OCI-M2 (cell line): Measurements from ENCODE around the gene SHB.
"Not testable (repeated sequence)": the region's sequence is repeated elsewhere in the genome, so short reads cannot be mapped to it uniquely, and the experiment has no call there.

Source experiments
- DNase-seq: peaks from one replicate; lab custom pipeline; 2025; ENCODE audit not compliant: unreplicated experiment; lab: John Stamatoyannopoulos, UW

SHB gene

DNA sequence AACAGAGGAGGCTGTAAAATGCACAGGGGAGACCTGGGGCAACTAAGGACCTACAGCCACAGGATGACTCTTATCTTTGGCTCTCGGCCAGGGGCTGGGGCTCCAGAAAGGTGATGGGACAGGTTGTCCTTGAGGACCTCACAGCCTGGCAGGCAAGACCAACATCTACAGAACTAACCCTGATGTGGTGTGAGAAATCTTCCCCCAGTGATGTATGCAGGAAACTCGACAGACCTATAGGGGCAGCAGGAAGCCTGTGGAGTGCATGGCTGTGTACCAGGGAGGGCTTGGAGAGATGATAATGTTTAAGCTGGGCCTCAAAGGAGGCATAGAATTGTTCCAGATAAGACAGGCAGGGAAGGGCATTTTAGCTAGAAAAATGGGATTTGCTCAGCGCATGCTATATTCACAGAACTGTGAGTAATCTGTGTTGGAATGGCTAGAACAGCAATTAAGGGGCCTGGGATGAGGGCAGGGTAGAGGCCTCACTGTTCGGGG is 96.6 kb downstream of the SHB start:
- no peak for DNase-seq

DNA sequence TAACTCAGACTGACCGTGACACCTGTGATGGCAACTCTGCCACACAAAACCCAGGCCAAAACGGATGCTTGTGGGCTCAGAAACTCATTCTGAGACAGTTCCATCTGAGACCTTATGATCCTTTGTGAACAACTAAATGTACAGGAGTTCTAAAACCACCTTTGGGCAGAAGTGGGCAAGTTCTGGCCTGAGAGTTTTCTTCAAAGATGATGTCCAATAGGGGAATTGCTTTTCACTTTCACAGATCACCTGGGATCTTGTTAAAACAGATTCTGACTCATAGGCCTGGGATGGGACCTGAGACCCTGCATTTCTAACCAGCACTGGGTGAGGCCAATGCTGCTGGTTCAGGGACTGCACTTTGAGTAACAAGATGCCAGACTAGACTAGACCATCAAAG is 97.3 kb downstream of the SHB start:
- no peak for DNase-seq

DNA sequence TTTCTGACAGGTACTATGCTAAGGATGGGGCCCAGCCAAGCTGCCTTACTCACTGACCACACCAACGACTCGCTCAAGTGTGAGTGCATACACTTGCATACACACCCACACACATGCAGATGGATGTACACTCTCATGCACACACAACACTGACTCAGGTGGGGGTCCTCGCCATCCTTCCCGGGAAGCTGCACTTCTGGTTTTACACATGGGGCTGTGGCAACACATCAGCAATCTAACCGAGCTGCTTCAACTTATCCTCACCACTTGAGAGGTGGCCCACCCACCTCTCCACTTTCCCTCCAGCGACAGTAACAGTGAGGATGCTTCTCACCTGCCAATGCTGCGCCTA is 97.9 kb downstream of the SHB start:
- no peak for DNase-seq

DNA sequence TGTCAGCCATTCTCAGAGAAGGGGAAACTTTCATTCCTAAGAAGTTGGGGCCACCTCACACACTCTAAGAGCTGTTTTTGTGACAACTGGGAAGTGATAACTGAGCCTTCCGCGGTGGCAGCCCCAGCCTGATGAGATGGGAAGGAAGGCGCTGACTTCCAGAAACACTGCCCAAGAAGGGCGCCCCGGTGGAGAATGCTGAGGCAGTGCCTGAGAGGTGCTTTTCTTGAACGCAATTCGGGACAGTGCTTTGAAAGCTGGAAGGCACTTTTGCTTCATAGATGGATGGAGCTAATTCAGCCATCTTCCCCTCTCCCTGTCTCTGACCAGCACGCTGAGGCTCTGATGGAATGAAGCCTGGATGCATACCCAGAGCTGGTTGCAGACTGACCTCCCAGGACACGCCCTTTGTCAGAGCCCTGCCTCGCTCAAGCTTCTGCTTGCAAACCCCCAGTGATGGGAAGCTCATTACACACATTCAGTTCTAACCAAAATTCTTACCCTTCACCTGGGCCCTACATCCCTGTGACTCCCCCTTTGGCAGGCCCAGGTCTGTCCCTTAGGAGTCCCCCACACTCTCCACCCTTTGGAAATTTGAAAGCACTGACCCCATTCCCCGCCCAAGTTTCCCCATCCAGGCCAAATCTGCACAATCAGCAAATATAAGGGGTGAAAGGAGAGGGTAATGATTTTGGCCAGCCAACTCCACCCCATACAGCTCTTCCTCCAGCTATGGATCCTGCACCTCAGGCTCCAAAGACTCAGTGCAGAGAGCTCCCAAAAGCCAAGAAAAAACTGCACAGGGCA is 98.5 kb downstream of the SHB start:
- DNase-seq, result no peak

DNA sequence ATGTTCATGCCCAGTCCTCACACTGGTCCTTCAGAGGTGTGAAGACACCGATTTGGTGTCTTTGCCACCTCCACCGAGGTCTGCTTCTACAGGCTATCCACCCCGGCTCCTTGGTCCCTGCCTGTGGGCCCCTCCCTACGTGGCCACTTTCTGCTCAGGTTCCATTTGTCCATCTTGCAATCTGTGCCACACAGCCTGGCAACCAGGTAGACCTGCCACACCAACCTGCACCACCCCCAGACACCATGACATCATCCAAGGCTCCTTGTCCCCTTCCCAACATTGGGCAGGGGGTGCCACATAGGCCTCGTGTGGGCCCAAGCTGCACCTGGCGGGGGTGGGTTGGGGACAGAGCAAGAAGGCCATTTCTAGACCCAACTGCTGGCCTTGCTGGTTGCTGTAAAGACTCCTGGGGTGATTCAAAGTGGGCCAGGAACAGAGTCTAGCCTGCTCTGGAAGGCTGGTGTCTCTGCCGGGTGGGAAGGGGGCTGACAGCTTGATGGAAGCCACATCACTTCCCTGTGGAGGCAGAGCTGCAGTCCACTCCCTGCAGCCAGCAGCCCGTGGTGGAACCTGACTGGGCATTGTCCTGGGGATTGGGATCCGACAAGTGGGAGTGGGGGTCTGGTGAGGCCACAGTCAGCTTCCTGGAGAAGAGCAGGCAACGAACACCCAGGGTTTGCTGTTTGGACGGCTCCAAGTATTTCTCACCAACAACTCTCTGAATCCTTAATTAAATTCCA is 99.3 kb downstream of the SHB start:
- DNase-seq, result no peak

DNA sequence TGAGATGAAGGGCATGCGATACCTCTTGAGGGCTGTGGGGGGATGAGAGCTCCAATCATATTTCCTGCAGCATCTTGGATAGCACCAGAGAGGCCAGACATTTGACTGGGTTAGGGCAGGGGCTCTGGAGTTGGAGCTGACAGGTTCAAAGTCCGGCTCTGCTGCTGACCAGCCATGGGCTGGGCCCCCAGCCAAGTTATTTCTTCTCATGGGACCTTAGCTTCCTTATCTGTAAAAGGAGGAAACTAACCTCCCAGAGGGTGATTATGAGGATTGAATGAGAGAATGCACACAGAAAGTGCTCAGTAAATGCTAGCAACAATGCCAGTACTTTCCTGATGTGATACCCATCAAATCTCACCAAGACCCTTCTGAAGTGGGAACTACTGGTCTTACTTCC is 99.9 kb downstream of the SHB start:
- DNase-seq, result no peak

DNA sequence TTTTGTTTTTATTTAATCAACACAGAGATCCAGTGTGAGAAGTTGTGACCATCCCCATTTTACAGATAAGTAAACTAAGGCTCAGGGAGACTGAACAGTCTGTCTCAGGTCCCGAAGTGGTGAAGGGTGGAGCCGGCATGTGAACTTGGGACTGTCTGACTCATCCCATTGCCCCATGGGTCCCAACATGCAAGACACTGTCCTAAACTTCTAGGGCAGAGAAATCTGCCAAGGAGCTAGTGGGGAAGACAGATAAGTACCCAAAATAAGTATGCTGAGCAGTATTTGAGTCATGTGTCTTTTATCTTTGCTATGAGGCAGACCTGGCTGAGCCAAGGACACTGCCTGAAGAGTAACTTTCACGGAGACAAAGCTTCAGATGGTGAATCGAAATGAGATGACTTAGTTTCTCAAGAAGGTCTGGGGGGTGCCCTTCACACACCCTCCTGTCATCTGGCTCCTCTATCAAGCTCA is 100.8 kb downstream of the SHB start:
- DNase-seq, result no peak

DNA sequence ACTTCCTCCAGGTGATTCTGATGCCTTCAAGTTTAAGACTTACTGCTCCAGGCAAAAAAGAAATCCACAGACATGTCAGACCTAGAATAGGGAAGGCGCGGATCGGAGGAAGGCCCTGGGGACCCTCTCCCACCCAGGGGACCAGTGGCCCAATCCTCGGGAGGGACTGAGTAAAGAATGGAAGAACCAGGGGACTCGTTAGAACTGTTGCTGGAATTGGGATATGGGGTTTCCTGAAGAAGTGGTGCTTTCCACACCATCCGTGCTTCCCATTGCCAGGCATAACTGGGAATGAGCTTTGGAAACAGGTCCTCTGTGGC is 101.3 kb downstream of the SHB start:
- DNase-seq, result no peak

DNA sequence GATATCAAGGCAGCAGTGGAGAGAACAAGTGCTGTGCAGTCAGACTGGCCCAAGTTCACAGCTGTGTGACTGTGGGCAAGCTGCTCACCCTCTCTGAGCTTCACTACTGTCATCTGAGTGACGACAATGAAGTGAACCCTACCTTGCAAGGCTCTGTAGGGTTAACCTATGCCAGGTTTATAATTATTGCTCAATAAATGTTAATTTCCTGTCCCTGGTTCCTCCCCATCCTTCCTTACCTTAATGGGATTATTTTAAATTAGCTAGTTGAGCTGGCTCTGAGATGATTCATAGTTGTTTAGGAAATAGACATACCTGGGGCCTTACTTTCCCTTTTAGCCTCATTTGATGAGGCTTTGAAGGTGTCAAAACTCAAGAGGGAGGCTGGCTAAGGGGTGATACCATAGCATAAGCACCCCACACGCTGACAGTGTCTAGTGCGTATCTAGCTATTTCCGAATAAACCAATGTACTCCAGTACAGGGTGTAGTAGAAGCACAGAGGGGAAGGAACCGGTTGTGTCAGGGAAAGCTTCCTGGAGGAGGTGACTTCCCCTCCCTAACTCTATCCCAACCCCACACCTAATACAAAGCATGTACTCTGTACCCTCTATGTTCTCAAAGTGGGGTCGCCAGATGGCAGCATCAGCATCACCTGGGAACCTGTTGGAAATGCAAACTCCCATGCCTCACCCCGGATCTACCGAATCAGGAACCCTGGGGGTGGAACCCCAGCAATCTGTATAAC is 101.8 kb downstream of the SHB start:
- no peak for DNase-seq

DNA sequence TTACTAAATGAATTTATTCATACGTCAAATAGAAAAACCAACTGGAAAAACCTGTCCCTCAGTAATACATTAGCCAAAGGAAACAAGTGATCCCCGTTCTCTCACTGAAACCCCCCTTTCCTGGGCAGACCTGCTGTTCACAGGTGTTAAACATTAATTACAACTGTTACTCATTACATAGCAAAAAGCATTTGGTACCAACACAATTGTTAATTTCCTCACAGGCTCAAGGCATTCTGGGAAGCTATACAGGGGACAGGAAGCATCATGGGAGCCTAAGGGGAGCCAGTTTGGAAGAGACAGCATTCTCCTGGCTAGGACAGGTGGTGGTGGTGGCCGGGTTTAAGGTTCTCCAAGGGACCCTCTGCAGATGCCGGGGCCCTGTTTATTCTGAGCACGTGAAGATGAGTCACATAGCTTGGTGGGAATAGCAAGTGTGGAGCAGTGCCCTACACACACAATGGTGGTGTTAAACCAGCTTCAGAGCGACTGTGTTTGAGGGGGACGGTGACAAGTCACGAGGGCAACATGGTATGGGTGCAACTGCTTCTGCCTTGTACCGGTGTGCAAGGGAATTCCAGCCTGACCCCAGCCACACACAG is 102.5 kb downstream of the SHB start:
- DNase-seq, result no peak

DNA sequence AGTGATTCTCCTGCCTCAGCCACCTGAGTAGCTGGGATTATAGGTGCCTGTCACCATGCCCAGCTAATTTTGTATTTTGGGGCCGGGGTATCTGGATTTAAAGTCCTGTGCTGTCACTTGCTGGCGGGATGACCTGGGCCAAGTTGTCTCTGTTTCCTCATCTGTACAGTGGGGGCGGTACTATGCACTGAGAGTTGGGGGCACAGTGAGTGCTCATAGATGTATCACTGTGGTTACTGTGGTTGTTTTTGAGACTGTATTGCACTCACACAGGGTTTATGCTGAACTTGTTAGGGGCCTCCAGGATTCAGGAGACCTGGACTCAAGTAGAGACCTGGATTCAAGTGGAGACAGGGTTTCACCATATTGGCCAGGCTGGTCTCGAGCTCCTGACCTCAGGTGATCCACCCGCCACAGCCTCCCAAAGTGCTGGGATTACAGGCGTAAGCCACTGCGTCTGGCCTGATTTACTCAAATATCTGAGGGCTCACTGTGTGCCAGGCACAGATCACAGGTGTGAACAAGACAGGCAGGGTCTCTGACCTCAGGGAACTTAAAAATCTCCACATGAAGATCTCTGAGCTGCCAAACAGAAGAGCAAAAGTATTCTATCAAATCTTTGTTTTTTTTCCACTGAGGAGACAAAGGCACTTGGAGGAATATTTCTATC is 103.2 kb downstream of the SHB start:
- not testable (repeated sequence) for DNase-seq

DNA sequence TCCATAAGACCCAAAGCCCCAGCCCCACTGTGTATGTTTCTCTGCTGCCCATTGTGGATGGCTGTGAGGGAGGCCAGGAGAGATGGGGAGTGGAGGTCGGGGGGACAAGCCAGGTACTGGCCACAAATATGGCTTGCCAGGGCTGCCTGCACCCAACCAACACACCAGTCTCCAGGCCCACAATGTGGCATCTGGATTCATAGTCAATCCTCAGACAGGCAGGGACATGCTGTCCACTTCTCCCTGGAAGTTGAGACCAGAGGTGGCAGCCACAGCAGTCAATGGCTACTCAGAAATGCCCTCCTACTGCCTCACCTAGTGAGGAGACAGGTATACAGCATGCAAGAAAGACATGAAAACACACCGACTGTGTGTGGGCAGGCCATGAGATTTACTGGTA is 103.9 kb downstream of the SHB start:
- DNase-seq, result no peak

DNA sequence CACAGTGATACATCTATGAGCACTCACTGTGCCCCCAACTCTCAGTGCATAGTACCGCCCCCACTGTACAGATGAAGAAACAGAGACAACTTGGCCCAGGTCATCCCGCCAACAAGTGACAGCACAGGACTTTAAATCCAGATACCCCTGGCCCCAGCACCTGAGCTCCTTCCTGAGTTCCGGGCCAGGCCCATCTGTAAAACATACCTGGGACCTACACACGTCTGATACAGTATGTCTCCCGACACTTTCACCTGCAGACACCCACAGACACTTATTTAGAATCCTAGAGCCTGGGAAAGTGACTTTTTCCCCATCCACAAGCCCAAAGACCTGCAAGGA is 104.3 kb downstream of the SHB start:
- no peak for DNase-seq

DNA sequence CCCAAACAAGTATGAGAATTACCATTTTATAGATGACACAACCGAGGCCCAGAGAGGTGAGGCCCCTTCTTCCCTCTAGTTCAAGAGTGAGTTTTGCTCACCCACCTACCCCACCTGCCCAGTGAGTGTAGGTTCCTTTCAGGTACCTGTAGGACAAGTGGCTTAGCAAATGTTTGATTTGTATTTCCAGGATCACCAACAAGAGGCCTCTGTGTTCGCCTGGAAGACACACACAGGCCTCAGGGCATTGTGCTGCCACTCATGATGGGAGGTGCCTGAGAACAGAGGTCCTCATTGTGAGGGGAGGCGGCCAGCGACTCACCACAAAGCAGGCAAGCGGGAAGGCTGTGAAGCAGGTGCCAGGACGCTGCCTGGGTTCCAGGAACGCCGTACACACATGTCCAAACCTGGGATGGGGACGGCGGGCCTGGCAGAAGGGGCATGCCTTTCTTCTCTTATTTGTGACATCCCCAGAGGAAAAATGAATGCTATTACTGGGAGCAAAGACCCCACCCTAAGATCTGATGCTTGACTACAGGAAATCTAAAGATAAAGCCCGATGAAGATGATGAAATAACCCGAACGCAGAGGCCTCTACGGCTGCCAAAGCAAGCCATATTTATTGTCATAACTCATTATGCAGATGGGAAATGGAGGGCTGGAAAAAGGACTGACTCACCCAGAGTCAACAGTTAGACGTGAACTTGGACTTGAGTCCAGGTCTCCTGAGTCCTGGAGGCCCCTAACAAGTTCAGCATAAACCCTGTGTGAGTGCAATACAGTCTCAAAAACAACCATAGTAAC is 104.9 kb downstream of the SHB start:
- DNase-seq, result no peak

DNA sequence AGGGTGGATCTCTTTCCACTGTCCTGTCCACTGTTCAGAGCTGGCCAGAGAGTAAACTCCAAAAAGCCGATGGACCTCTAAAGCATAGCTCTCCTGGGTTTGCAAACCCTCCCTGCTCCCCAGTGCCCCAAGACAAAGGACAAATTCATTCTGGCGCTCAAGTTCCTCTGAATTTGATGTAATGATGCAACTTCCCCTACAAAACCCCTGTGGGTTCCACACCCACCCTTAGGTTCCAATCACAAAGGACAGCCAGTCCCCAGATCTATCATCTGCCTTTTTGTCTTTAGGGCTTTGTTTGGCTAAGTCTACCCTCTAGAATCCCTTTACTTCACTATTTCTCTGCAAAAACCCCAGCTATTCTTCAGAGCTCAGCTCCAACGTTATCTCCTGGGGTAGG is 107.7 kb downstream of the SHB start:
- no peak for DNase-seq

DNA sequence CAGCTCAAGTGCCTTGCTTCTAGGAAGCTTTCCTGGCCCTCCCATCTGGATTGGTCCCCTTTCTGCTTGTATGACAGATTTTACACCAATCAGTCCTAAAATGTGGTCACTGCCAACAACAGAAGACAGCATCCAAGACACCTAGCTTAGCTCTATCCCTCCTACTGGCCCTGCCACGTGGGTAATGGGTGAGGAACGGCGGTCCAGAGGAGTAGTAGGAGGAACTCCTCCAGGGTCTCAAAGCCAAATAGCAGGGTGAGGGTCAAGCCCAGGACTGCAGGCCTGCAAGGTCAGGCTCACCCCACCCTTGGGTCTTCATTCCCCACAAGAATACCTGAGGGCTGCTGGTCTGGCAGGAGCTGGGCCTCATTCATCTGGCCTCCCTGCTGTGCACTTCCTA is 108.4 kb downstream of the SHB start:
- DNase-seq, result no peak

DNA sequence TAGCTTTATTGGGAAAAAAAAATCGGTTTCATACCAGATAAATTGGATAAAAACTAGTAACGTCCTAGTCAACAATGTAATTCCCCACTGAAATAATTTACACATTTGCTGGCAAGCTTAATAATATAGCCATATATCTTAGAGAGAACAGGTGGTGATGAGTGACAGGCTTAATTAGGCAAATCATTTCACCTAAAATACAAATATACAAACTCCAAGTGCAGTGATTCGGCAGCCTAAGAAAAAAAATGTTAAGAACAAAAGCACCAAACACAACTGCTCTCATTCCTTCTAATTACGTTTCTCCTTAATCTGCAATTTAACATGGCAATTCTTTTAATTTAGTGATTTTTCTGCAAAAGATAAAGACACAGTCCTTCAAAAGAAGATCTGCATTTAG is 109.1 kb downstream of the SHB start:
- DNase-seq, result no peak

DNA sequence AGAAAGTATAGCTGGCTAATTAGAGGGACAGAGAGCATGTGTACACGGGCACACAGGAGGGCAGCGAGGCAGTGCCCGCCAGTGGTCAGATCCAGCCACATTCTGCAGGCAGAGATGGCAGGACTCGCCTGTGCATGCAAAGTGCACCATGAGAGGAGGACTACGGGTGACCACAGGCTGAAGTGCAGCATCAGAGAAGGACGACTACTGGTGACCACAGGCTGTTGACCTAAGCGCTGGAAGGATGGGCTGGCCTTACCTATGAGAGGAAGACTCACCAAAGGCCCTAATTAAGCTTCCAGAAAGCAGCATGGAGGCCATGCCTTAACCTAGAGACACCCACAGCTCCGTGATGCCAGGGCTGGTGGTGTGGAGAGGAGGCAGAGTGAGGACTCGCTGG is 110.9 kb downstream of the SHB start:
- DNase-seq, result no peak

DNA sequence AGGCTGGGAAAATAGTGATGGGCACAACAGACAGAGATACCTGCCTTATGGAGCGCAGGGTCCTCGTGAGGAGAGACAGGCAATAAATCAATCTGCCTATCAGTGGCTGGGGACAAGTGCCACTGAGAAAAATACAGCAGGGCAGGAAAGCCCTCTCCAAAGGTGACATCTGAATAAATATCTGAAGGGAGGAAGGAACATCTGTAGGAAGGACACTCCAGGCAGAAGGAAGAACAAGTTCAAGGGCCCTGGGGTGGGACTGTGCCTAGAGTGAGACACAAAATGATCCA is 111.4 kb downstream of the SHB start:
- no peak for DNase-seq

DNA sequence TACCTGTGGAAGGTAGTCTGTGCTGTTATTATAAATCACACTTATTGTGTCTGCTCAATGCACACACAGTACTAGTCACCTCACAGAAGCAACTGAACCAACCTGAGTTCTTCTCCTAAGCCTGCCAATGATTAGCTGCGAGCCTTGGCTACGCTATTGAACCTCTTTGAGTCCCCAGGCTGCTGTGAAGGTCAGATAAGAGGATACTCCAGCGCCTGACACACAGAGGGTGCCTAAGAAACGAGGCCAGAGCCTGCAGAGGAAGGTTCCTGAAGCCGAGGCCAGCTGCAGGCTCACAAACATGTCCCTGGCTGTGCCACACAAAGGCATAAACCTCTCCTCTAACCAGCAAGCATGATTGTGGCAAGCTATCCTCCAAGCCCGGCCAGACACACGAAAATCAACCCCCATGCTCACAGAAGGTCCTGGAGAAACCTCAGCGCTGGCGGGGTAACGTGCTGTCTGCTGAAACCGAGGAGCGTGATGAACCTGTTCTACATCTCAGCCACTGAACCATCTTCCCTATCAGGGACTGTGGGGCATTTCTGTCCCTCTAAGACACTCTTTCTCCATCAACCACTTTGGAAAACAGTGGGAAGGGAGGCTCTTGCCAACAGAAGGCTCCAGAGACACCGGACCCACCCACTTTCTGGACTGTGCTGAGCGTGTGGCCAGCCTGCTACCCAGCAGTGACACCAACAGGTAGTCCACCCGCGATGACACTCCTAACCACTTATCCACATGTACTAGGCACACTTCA is 111.9 kb downstream of the SHB start:
- DNase-seq, result no peak
